KG1 (cell line): ENCODE data around the gene C19orf18.
A peak's percentile ranks its signal among the peaks of the same experiment; 100 is the strongest.
"Not testable (repeated sequence)": the region's sequence is repeated elsewhere in the genome, so short reads cannot be mapped to it uniquely, and the experiment has no call there.

Source experiments
- DNase-seq: peaks from one replicate; lab custom pipeline; 2025; lab: John Stamatoyannopoulos, UW

Gene C19orf18

GRCh38 chr19:57974434-57974833 lies at the start of gene C19orf18:
Gene C19orf18, minus strand, starts transcription at chr19:57974534. Its CDS starts 102 bp downstream, at chr19:57974432.
- no peak for DNase-seq

- no peak for DNase-seq
Measured at GRCh38 chr19:58022283-58022660, 47.9 kb upstream of the C19orf18 start.

GRCh38 chr19:58021541-58022282 lies 47.4 kb upstream of the C19orf18 start:
- DNase-seq = peak; percentile 79

- DNase-seq = no peak
Measured at GRCh38 chr19:58020129-58020528, 45.8 kb upstream of the C19orf18 start.

GRCh38 chr19:58014141-58014540 lies 39.8 kb upstream of the C19orf18 start:
- DNase-seq = no peak

- DNase-seq = no peak
Measured at GRCh38 chr19:58010507-58010906, 36.2 kb upstream of the C19orf18 start.

GRCh38 chr19:58009666-58010301 lies 35.5 kb upstream of the C19orf18 start:
- DNase-seq = peak; percentile 92

- DNase-seq = no peak
Measured at GRCh38 chr19:58009301-58009665, 34.9 kb upstream of the C19orf18 start.

- DNase-seq = not testable (repeated sequence)
Measured at GRCh38 chr19:58008877-58009276, 34.5 kb upstream of the C19orf18 start.

GRCh38 chr19:58007285-58007684 lies 33.0 kb upstream of the C19orf18 start:
- DNase-seq = no peak

GRCh38 chr19:58003174-58003828 lies 29.0 kb upstream of the C19orf18 start:
- DNase-seq = no peak

GRCh38 chr19:58002384-58003173 lies 28.2 kb upstream of the C19orf18 start, which contains the start of gene ZNF606:
Gene ZNF606, minus strand, starts transcription at chr19:58002820. Its CDS starts 1,501 bp downstream, at chr19:58001319.
- peak; percentile 85 for DNase-seq

GRCh38 chr19:58001895-58002369 lies 27.6 kb upstream of the C19orf18 start:
- no peak for DNase-seq

- DNase-seq = no peak
Measured at GRCh38 chr19:58000677-58001076, 26.3 kb upstream of the C19orf18 start.

GRCh38 chr19:57992841-57993240 lies 18.5 kb upstream of the C19orf18 start:
- no peak for DNase-seq

GRCh38 chr19:57978586-57979289 lies 4.4 kb upstream of the C19orf18 start:
- no peak for DNase-seq

- no peak for DNase-seq
Measured at GRCh38 chr19:57964761-57965160, 9.6 kb downstream of the C19orf18 start.

- DNase-seq = no peak
Measured at GRCh38 chr19:57961785-57962184, 12.5 kb downstream of the C19orf18 start.

GRCh38 chr19:57954996-57955395 lies 19.3 kb downstream of the C19orf18 start:
- DNase-seq = no peak

GRCh38 chr19:57949702-57950101 lies 24.6 kb downstream of the C19orf18 start:
- DNase-seq = no peak

GRCh38 chr19:57949296-57949695 lies 25.0 kb downstream of the C19orf18 start:
- DNase-seq = no peak
